Activated CD4-positive, alpha-beta T cell treated with anti-CD3 and anti-CD28 coated beads, Interleukin-2, amount 50 U/mL, for 48 hours (primary cell): ENCODE results near the gene OSBPL3.

Experiments
- DNase-seq, 2 experiments: peaks; one replicate each; pipeline ENCODE4 v3.0.0-alpha.2; 2020

The OSBPL3 gene

GRCh38 chr7:24891311-24891735, 88.7 kb downstream of the OSBPL3 start:
- DNase-seq, result no peak

DNA sequence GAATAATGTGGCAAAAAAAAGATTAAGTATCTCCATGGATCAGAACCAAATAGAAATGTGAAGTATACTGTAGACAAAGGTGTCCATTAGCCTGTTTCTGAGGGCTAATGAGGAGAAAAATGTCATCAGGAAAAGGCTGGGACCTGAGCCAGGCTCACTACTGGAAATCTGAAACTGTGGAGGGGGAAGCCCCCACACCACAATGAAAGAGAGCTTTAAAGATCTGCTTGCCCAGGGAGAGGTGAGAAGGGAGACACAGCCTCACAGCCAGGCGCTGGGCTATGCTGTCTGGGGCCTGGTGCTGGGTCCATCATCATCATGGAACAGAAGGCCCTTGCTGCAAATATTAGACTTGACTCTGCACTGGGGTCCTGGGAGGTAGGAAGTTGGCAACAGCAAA, 90.4 kb downstream of the OSBPL3 start:
- DNase-seq, result no peak

DNA sequence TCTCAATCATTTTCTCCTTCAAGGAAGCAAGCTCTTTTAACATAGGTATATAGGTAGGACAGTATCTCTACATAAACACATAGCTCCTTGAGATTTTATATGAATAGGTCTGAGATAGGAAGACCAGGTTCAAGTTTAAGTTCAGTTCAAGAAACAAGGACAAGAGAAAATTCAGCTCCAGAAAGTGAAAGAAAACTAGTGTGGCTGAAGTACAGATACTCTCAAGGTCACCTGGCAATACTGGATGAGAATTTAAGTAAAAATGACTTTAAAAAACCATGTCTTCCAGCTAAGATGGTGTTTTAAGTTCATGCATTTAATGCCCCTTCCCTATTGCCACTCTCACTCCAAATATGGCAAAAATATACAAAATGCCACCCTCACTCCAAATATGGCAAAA, 91.3 kb downstream of the OSBPL3 start:
- DNase-seq, result no peak

DNA sequence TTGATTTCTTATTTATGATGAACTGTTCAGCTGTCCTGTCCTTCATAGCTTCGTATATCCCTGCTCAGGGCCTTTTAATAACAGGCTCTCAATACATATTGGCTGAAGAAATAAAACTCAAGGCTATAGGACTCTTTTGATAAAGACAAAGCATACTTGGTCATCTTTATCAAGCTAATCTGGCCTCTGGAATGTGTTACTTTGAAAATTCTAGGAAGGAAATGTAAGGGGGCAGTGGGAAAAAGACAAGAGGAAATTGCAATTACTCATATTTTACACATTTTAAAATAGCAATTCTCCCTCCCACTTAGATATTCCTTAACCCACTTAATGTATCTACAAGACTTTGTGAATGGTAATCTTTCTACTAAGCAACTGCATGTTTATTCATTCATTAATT, 94.3 kb downstream of the OSBPL3 start:
- DNase-seq, result no peak

DNA sequence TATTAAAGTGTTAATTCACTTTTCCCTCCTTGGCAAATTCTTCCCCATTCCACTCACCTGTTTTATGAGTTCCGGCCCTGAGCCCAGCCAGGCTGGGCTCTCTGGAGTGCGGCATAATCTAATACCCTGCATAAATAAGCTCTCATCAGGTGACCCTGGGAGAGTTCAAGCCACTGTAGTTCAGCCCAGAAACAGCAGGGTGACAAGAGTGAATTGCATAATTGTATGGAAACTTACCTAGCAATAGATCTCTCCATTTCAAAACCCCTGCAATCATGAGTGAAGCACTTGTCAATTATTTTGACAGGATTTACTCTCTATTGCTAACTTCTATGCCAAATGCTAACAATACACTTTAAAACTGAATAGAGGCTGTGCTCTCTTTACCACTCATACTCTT, 94.7 kb downstream of the OSBPL3 start:
- DNase-seq, result no peak

DNA sequence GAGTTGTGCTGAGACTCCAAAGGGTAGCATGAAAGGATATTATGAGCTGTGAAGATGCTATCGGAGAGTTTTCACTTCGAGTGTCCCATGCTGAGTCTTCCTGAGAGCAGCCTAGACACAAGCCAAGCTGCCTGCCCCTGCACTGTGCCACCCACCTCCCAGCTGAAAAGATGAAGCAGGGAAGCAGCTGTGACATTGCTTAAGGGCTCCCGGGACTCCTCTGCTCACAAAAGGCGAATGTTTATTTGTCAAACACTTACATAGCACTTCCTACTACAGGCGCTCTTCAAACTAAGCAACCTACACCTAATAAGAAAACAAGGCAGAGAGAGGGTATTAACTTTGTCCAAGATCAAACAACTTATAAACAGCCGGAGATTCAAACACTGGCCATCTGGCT, 95.6 kb downstream of the OSBPL3 start:
- no peak for DNase-seq

DNA sequence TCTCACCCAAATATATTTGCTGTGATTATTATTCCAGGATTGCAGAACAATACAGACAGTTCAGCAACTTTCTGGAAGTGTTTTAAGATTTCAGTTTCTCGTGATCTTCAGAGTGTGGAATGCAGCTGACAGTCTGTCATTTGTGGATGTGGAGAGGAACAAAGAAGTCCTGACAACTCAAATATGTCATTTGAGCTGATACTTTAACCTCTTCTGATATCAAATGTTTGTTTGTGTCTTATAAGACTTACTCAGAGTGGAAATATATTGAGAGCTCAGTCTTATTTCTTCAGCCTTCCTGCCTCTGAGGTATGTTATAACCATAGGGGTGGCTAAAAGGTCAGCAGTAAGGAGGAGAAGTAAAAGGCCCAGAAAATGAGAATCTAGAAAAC, 96.4 kb downstream of the OSBPL3 start:
- no peak for DNase-seq

DNA sequence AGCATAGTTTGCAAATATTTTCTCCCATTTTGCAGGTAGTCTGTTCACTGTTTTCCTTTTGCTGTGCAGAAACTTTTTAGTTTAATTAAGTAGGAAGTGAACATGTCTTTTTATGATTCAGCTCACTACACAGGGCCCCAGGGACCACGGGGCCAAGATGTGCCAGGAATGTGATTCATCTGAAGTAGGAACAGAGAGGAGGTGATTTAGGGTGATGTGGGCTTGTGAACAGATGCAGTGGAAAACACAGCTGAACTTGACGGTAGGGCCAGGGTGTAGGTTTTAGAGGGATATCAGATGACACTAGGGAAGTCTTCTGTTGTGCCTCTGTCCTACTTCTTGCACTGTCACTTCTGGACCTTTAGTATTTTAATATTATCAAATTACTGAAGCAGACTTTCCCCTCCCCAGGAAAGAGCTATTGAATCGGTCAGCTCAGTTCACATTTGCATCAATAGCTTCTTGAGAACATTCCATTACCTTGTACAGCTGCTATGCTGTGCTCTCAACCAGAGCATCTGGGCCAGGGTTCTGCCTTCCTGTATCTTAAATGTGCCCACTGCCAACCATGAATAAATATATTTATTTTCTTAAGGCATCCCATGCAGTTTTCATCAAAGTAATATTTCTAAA, 96.9 kb downstream of the OSBPL3 start:
- peak; percentile 50 to 60 for DNase-seq

- no peak for DNase-seq
Measured at GRCh38 chr7:24881623-24882022, 98.4 kb downstream of the OSBPL3 start.

GRCh38 chr7:24880886-24881285, 99.1 kb downstream of the OSBPL3 start:
- no peak for DNase-seq

DNA sequence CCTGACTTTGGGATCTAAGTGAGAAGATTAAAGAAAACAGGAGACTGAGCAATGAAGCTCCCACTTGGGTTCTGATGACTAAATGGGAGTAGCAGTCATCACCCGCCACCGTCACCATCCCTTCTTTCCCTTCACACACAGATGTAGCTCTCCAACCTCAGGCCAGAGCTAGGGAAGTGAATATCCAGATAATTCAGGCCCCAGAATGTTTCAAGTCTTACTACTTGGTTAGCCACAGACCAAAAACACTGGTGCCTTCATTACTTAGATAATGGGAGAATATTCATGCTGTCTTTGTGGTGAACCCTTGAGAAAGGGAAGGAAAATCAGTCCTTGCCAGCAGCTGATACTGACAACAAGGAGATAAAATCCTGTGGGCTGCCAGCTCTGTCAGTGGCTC, 100.7 kb downstream of the OSBPL3 start:
- peak in 1 of 2 experiments; percentile 40 for DNase-seq

- peak; percentile 35 to 42 for DNase-seq
Measured at GRCh38 chr7:24877790-24878311, 102.1 kb downstream of the OSBPL3 start.

DNA sequence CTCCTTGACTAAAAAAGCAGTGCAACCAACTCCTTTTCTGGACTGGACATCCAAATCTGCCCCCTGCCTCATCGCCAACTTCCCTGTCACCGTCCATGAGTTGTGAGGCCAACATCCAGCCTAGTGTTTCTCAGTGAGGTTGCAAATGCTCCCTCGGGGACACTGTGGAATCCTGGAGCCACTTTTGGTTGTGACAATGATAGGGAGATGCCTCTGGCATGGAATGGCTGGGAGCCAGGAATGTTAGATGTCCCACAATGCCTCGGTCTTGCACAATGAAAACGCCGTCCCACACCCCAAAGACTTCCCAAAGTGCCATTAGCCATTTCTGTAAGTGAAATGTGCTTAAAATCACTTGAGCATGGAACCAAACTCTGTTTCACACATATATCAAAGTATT, 105.2 kb downstream of the OSBPL3 start:
- no peak for DNase-seq

- no peak for DNase-seq
Measured at GRCh38 chr7:24873944-24874343, 106.0 kb downstream of the OSBPL3 start.

DNA sequence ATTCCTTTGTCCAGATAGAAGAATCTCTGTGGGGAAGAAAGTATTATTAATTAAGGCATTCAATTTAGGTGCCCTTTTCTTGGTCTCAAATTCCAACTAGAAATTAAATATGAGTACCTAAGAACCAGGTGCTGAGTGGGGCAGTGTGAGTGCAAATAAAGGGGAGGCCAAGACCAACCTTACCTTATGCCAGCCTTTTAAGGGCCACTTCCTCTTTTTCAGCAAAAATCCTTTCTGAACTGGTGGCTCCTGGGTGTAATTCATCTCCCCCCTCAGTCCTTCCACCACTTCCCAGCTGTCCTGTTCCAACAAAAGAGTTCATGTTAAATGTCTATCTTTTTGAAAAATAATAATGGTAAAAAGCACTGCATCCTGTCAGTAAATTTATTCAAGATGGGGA, 108.2 kb downstream of the OSBPL3 start:
- no peak for DNase-seq

GRCh38 chr7:24870766-24871165, 109.2 kb downstream of the OSBPL3 start:
- no peak for DNase-seq

DNA sequence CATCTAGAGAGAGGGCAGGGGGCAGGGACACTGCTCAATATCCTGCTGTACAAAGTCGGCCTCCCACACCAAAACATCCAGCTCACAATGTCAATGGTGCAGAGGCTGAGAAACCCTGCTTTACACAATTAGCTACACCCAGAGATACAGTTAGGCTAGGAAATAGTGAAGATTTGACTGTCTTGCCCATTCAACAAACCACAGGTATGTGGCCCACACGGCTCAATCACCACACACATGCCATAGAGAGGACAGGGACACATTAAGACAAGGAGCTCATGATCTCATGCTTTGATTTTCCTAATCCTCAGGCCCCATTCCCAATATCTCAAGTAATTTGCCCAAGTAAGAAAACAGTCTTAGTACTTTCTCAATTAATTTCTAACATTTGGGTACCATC, 110.4 kb downstream of the OSBPL3 start:
- no peak for DNase-seq

- DNase-seq, result no peak
Measured at GRCh38 chr7:24868741-24869140, 111.2 kb downstream of the OSBPL3 start.

DNA sequence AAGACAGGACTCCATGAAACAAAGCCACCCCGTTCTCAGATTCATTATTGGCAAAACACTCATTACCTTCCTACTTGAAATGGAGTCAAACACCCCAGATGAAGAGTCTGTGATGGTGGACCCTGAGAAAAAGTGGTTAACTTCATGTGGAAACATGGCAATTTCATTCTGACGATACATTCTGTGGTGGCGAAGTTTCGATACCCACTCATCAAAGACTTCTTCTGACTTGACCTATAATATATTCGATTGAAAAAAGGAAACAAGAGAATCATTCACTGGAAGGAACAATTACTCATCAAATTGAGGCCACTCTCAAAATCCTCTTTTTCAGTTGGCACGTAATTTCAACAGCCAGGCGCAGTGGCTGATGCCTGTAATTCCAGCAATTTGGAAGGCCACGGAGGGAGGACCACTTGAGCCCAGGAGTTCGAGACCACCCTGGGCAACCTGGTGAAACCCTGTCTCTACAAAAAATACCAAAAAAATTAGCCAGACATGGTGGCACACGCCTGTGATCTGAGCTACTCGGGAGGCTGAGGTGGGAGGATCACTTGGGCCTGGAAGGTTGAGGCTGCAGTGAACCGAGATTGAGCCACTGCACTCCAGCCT, 113.9 kb downstream of the OSBPL3 start:
- DNase-seq, result peak; percentile 37 to 54

DNA sequence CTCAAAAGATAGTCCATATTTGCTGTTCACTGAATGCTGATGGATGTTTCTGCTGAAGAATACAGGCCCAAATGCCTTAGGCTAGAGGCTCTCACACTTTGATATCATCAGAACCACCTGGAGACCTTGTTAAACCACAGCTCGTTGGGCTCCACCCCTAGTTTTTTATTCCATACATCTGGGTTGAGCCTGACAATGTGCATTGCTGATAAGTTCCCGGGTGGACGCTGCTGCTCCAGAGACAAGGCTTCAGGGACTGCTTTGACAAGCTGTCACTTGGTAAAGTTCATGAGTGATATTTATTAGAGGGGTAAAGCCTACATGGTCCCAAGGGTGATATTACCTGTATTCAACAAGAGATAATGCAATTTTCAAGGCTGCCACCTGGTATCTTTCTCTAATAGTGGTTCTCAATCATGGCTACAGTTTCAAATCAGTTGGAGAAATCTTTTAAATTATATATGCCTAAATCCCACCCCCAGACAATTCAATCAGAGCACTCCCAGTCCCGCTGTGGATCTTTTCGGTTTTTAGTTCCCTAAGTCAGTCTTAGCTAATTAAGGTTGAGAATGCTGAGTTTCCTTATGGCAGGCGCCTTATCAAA, 115.7 kb downstream of the OSBPL3 start:
- no peak for DNase-seq

DNA sequence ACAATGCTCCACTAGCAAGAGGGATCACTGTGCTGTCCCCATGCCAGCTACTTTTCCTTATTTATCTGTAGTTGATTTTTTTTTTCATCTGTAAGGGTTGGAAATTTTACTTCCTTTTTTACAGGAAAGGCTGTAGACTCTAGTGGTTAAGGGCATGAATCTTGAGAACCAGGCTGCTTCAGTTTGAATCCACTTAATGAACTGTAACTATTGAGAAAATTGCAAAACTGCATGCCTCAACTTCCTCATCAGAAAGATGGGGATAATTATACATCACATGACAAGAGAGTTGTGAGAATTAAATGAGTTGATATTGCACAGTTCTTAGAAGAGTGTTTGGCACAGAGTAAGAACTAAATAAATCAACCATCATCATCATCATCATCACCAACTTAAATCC, 116.4 kb downstream of the OSBPL3 start:
- DNase-seq, result no peak

- DNase-seq, result no peak
Measured at GRCh38 chr7:24862461-24862860, 117.5 kb downstream of the OSBPL3 start.

GRCh38 chr7:24861336-24861735, 118.6 kb downstream of the OSBPL3 start:
- DNase-seq, result no peak

DNA sequence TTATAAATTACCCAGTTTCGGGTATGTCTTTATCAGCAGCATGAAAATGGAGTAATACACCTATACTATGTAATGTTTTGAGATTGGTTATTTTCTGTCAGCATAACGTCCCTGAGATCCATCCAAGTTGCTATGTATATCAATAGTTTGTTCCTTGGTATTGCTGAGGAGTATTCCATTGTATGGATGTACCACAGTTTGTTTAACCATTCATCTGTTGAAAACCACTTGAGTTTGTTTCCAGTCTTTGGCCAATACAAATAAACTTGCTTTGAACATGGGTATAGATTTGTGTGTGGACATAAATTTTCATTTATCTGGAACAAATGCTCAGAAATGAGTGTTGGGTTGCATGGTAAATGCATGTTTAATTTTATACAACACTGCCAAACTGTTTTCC, 119.4 kb downstream of the OSBPL3 start:
- no peak for DNase-seq
